GM23248 (cell line): ENCODE results near the gene SOX5.

ENCODE experiments used
- EZH2 ChIP-seq: fragments of 200-600 bp; sonication (generic); IDR thresholded peaks from 2 replicates; pipeline ENCODE4 v1.6.1; 2018; ENCODE audit warnings: antibody characterized with exemption, mild to moderate bottlenecking; ENCODE audit not compliant: insufficient read depth, poor library complexity, severe bottlenecking
- EZH2phosphoT487 ChIP-seq: fragments of 200-600 bp; sonication (generic); IDR thresholded peaks from 2 replicates; pipeline ENCODE4 v1.6.1; 2018; ENCODE audit warnings: antibody characterized with exemption, moderate library complexity, mild to moderate bottlenecking, low read depth; ENCODE audit not compliant: insufficient read depth

DNA sequence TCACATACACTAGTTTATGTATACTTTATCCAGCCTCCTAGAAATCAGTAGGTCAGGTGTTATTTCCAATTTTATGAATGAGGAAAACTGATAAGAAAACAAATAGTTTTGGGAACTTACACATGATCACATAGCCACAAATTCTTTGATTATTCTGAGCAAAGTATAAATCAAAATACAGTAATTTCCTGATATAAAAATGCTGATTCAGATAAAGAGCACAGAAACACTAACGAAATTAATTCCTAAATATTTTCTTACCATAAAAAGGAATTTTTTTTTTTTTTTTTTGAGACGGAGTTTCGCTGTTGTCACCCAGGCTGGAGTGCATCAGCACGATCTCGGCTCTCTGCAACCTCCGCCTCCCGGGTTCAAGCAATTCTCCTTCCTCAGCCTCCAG is 275.4 kb downstream of the SOX5 start:
- no peak for TF ChIP-seq EZH2
- no peak for TF ChIP-seq EZH2phosphoT487
